Measurements from ENCODE around the gene COL23A1.
"Not testable (repeated sequence)": the region's sequence is repeated elsewhere in the genome, so short reads cannot be mapped to it uniquely, and the experiment has no call there.

COL23A1 gene

GRCh38 chr5:178322736-178323540 is 267.3 kb downstream of the COL23A1 start:
- no peak for DNase-seq (ENCODE audit: low read depth)
- TF ChIP-seq, protein P1, sequence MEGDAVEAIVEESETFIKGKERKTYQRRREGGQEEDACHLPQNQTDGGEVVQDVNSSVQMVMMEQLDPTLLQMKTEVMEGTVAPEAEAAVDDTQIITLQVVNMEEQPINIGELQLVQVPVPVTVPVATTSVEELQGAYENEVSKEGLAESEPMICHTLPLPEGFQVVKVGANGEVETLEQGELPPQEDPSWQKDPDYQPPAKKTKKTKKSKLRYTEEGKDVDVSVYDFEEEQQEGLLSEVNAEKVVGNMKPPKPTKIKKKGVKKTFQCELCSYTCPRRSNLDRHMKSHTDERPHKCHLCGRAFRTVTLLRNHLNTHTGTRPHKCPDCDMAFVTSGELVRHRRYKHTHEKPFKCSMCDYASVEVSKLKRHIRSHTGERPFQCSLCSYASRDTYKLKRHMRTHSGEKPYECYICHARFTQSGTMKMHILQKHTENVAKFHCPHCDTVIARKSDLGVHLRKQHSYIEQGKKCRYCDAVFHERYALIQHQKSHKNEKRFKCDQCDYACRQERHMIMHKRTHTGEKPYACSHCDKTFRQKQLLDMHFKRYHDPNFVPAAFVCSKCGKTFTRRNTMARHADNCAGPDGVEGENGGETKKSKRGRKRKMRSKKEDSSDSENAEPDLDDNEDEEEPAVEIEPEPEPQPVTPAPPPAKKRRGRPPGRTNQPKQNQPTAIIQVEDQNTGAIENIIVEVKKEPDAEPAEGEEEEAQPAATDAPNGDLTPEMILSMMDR (IDR thresholded peaks at IDR 0.05; ENCODE audit: low read depth, low read length, missing control alignments): no peak
- H3K4me3 ChIP-seq (ENCODE audit: low read depth, low read length): peak overlapping the region; percentile 56

DNA sequence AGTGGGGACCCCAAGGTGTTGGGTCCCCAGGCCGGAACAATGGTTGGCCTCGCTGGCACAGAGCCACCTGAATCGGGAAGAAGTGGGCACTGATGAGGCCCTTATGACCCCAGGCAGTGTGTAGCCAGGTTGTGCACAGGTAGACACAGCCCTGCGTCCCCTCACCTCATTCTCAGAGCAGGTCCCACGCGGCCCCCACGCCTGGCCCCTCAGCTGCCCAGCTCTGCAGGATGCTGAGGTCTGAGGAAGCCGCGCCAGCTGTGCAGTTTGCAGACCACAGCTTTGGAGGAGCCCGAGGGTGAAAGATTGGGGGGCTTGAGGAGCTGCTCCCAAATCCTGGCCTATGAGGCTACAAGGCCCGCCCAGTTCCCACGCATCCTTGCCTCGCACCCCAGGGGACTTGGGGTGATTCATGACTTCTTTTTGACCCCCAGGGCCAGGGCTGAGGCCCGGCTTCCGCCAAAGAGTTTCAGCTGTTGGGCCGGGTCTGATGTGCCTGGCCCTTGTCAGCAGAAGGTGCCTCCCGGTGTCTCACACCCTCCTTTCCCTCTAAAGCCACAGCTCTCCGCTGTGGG is 269.8 kb downstream of the COL23A1 start:
- H3K4me3 ChIP-seq (ENCODE audit: low read depth, low read length): no peak overlapping the region
- DNase-seq (ENCODE audit: low read depth): no peak
- TF ChIP-seq, protein P1 (IDR thresholded peaks at IDR 0.05; ENCODE audit: low read depth, low read length, missing control alignments): no peak

- H3K4me3 ChIP-seq (ENCODE audit: low read depth, low read length): no peak overlapping the region
- TF ChIP-seq, protein P1 (IDR thresholded peaks at IDR 0.05; ENCODE audit: low read depth, low read length, missing control alignments): no peak
- no peak for DNase-seq (ENCODE audit: low read depth)
These were observed 270.6 kb downstream of the COL23A1 start for GRCh38 chr5:178319541-178320041.

DNA sequence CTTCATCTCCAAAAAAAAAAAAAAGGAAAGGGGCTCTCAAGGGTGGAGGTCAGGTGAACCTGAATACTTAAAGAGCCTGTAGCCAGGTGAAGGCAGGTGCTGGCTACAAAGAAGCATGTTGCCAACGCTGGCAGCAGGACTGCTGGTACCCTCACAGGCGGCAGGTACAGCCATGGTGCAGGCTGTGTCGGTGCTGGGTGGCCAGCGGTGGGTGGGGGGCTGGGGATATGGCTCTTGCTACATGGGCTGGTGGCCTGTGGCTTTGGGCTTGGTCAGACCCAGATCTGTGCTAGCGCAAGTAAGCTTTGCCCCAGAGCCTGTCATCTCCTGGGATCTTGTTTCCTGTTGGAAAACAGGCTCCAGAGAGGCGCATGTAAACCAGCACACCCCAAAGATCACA is 271.3 kb downstream of the COL23A1 start:
- TF ChIP-seq, protein P1 (IDR thresholded peaks at IDR 0.05; ENCODE audit: low read depth, low read length, missing control alignments): no peak
- no peak overlapping the region for H3K4me3 ChIP-seq (ENCODE audit: low read depth, low read length)
- no peak for DNase-seq (ENCODE audit: low read depth)

GRCh38 chr5:178318382-178318781 is 271.8 kb downstream of the COL23A1 start:
- TF ChIP-seq, protein P1 (IDR thresholded peaks at IDR 0.05; ENCODE audit: low read depth, low read length, missing control alignments): no peak
- no peak for DNase-seq (ENCODE audit: low read depth)
- no peak overlapping the region for H3K4me3 ChIP-seq (ENCODE audit: low read depth, low read length)

- DNase-seq (ENCODE audit: low read depth): not testable (repeated sequence)
These were observed 272.5 kb downstream of the COL23A1 start for GRCh38 chr5:178317727-178318126.

DNA sequence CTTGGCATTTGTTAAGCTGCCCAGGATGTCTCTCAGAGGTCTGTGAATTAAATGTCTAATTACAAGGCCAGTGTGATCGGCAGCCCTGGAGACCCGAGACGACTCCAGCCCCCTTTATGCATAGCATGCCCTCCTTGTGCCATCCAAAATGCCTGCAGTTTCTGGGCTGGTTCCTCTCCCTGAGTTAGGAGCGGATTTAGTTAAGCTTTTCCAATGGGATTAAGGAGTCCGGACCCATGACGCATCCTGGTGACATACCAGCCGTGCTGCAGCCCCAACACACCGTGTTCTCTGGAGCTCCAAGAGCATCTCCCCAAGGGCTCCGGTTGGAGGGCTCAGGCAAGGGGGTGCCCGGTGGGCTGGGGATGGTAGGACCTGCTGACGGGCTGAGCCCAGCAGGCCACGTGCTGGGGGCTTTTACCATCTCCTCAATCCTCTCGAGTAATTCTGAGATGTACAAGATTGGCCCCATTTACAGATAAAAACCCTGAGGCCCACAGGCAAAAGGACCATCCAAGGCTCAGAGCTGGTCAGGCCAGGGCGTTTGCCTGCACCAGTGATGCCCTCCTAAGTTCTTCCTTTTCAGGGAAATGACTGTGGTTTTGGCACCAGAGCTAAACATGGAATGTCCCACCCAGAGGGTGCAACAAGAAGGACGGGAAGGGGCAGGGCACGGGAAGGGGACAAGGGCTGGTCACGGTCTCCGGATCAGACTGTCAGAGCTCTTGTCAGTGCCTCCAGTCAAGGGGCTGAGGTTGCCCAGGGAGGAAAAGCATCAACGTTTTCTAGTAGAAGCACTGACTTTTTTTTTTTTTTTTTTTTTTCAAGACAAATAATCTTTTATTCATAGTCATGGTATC is 275.0 kb downstream of the COL23A1 start:
- no peak for DNase-seq (ENCODE audit: low read depth)
- TF ChIP-seq, protein P1 (IDR thresholded peaks at IDR 0.05; ENCODE audit: low read depth, low read length, missing control alignments): no peak
- no peak overlapping the region for H3K4me3 ChIP-seq (ENCODE audit: low read depth, low read length)

More at GRCh38 chr5:178317727-178318126, 272.5 kb downstream of the COL23A1 start:
- not testable (repeated sequence) for H3K4me3 ChIP-seq (ENCODE audit: low read depth, low read length)
